ENCODE results near the gene HSD17B11.

DNA sequence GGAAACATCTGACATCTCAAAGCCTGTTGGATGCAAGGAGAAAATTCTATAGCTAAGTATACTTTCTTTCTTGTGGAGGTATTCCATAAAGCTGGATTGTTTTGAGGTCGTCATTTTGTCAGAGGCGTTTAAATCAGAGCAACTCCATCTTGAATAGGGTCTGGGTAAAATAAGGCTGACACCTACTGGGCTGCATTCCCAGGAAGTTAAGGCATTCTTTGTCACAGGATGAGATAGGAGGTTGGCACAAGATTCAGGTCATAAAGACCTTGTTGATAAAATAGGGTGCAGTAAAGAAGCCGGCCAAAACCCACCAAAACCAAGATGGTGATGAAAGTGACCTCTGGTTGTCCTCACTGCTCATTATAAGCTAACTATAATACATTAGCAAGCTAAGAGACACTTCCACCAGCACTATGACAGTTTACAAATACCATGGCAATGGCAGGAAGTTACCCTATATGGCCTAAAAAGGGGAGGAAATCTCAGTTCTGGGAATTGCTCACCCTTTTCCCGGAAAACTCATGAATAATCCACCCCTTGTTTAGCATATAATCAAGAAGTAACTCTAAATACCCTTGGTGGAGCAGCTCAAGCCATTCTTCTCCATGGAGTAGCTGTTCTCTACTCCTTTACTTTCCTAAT, 80.2 kb downstream of the HSD17B11 start:
- TF ChIP-seq POLR2AphosphoS5 (IDR thresholded peaks at IDR 0.05; ENCODE audit: borderline replicate concordance, low read depth, low read length) (no peak), EZH2 (IDR thresholded peaks at IDR 0.05) (no peak)
